Measurements from ENCODE around the gene PTPN2. TPM values are rescaled to one million over a fixed set of nuclear protein-coding genes. Genes with fewer than 3 reads are reported as not detected.
"Not testable (repeated sequence)": the region's sequence is repeated elsewhere in the genome, so short reads cannot be mapped to it uniquely, and the experiment has no call there.

The PTPN2 gene
- polyA plus RNA-seq, 4 donors = 41.5 to 64.5 (median 54.1) TPM

DNA sequence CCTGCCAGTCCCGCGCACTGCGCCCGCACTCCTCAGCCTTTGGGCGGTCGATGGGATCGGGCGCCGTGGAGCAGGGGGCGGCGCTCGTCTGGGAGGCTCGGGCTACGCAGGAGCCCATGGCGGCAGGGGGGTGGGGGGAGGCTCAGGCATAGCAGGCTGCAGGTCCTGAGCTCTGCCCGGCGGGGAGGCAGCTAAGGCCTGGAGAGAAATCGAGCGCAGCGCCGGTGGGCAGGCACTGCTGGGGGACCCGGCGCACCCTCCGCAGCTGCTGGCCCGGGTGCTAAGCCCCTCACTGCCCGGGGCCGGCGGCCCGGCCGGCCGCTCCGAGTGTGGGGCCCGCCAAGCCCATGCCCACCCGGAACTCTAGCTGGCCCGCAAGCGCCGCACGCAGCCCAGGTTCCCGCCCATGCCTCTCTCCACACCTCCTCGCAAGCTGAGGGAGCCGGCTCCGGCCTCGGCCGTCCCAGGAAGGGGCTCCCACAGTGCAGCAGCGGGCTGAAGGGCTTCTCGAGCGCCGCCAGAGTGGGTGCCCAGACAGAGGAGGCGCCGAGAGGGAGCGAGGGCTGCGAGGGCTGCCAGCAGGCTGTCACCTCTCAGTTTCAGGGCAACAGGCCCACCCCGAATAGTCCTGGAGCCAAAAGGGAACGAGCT, 107.1 kb downstream of the PTPN2 start:
- DNase-seq (ENCODE audit: low read depth in 4 of 4, low spot score in 2 of 4) = no peak

DNA sequence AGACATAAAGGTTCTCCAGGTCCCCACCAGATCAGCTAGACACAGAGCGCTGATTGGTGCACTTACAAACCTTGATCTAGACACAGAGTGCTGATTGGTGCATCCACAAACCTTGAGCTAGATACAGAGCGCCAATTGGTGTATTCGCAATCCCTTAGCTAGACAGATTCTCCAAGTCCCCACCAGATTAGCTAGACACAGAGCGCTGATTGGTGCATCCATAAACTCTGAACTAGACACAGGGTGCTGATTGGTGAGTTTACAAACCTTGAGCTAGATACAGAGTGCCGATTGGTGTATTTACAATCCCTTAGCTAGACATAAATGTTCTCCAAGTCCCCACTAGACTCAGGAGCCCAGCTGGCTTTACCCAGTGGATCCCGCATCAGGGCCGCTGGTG, 107.6 kb downstream of the PTPN2 start:
- not testable (repeated sequence) for DNase-seq (ENCODE audit: low read depth in 4 of 4, low spot score in 2 of 4)

DNA sequence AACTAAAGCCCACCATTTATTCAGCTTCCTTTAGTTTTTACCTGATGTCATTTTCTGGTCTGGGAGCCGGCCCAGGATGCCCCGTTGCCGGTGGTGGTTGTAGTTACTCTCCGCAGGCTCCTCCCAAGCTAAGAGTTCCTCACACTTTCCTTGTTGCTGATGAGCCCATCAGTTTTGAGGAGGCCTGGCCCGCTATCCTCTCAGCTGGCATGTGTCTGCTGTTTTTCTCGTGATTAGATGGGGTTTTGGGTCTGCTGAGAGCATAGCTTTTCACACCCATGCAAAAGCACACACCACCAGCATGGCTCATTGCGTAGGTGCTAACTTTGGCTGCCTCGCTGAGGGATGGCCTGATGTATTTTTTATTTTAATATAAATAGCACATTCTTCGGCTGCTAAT, 109.1 kb downstream of the PTPN2 start:
- DNase-seq (ENCODE audit: low read depth in 4 of 4, low spot score in 2 of 4) = no peak

DNA sequence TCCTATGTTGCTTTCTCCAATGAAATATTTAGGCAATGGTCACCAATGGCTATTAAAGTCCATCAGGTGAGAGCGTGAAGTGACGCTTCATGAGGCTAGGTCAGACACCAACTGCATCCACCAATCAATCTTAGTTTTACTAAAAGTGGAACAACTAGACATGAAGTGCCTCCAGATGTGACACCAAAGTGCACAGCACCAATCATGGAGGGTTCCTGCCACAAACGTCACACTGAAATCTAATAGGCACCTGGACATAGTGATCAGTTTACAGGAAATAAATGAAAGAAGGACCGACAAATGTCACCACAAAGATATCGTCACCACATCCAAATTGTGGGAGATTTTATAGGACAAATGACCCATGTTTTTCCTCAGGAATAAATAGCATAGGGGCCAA, 110.7 kb downstream of the PTPN2 start:
- no peak for DNase-seq (ENCODE audit: low read depth in 4 of 4, low spot score in 2 of 4)

DNA sequence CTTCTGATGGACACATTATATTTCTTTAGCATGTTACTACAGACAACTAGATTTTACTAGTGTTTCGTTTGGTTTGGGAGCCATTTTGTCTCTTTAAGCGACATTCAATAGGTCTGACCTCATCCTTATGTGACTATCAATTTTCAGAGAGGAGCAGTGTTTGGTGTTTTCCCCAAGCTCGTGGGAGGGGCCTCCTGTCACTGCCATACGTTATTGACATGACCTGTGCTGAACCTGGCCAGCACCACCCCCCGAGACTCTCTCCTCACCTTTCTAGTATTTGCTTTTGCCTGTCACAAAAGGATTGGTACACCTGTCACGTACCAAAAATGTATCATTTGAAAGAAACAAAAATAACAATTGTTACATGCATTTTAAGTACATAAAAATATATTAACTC, 111.9 kb downstream of the PTPN2 start:
- no peak for DNase-seq (ENCODE audit: low read depth in 4 of 4, low spot score in 2 of 4)

DNA sequence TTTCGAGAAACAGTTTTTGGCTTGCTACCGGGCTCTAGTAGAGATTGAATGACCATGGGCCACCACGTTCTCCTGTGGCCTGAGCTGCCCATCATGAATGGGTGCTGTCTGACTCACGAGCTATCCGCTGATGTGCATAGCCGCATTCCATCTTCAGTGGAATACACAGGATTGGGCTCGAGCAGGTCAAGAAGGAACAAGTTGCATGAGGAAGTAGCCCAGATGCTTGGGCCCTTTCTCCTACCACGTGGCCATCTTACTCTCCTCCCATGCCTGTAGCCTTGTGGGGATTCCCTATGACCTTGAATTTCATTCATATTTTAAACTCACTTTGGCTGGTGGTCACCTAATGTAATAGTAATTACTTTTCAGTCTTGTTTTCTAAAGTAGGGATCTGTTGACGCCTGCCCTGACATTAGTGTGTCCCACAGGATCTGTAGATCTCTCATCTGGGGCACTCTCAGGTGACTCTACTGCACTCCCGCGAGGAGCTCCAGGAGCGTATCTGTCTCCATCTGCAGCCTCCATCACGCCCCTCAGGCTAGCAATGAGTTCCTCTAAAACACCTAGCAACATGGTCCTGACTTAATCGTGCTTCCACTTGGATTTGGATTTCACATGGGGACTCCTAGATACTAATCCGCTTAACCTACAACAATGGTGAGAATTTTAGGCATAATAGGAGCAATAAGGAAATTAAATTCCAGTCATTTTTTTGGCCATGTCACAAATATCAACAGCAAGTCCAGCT, 113.4 kb downstream of the PTPN2 start:
- DNase-seq (ENCODE audit: low read depth in 4 of 4, low spot score in 2 of 4) = no peak

DNA sequence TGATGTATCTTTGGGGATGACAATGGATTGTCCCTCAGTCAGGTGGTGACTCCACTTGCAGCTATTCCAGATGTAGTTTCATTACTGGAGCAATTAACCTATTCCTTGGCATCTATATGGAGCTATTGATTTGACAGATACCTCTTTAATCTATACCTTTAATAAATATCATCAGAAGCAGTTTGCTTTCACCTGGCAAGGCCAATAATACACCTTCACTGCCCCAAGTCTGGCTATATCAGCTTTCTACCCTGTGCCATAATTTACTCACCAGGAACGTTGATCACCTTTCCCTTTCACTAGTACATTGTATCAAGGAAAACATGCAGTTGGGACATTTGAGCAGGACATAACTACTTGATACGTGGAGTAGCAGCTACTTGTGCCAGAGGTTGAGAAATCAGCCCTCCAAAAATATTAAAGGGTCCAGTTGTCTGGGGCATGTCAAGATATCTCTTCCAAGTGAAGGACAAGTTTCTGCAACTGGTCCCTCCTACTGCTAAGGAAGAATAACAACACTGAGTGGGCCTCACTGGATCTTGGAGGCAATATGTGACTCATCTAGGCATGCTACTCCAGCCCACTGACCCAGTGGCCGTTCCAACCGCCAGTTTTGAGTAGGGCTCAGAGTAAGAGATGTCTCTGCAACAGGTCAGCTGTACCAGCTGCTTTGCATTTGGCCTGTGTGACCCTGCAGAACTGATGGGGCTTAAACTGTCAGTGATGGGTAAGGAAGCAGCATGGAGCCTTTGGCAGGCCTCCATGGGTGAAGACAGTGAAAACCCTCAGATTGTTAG, 114.2 kb downstream of the PTPN2 start:
- DNase-seq (ENCODE audit: low read depth in 4 of 4, low spot score in 2 of 4) = no peak

DNA sequence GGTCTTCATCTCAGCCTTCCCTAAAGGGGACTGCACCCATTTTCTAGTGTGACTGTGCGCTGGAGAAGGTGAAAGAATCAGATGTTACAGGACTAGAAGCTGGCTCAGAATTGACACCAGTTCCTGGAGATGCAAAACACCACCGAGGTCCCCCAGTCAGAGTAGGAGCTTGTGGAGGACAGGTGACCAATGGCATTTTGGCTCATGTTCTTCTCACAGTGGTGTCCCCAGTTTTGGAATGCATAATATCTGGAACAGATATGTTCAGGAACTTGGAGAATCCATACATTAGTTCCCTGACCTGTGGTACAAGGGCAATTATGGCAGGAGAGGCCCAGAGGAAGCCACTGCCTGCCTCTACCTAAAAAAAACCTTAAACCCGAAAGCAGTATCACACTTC, 114.9 kb downstream of the PTPN2 start:
- no peak for DNase-seq (ENCODE audit: low read depth in 4 of 4, low spot score in 2 of 4)

DNA sequence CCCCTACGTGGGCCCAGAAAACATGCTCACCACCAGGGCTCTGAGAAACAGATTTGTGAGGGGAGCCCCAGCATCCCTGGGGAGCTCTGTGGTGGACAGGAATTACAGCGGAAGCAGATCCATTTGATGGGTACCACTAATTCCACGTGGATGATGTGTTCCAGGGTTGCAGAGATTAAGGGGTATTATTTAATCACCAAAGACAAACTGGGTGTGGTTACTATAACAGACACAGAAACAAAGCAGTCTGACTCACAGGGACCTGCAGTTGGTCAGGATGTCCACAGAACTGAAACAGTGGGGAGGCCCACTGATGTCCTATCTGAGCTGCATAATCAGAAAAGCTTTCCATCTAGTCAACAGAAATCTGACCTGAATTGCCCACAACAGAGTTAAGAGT, 115.4 kb downstream of the PTPN2 start:
- no peak for DNase-seq (ENCODE audit: low read depth in 4 of 4, low spot score in 2 of 4)

DNA sequence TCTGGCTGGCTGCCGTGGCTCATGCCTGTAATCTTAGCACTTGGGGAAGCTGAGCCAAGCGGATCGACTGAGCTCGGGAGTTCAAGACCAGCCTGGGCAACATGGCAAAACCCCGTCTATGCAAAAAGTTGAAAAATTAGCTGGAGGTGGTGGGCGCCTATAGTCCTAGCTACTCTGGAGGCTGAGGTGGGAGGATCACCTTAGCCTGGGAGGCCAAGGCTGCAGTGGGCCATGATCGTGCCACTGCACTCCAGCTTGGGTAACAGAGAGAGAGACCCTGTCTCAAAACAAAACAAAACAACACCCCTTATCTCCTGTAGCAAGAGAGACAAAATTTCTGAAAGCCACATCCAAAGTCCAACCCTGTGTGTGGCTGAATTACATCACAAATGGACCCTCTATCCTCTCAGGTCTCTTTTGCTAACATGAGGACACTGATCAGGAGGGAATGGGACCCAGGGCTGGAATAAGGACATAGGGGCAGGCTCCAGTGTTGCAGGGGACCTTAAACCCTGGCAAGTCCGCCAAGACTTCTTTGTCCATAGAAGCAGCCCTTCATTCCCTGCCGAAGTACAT, 116.4 kb downstream of the PTPN2 start:
- DNase-seq (ENCODE audit: low read depth in 4 of 4, low spot score in 2 of 4) = no peak

DNA sequence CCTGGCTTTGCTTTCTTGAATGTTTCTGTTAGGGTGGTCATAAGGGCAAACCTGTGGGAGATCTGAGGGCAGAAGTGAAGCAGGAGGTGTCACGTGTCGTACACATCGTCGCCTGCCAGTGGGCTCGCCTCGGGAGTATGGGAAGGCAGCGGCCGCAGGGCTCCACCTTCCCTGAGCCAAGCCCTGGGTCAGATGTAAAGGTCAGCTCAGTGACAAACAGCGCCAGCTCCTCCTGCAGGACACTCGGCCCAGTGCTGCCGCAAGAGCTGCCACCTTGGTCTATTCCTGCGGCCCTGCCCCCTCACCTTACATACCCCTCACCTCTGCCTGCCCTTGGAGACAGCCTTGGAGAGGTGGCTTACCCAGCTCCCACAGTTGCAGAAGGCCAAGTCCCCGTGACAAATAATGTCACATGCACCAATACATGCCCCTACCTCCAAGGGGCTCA, 117.0 kb downstream of the PTPN2 start:
- no peak for DNase-seq (ENCODE audit: low read depth in 4 of 4, low spot score in 2 of 4)

DNA sequence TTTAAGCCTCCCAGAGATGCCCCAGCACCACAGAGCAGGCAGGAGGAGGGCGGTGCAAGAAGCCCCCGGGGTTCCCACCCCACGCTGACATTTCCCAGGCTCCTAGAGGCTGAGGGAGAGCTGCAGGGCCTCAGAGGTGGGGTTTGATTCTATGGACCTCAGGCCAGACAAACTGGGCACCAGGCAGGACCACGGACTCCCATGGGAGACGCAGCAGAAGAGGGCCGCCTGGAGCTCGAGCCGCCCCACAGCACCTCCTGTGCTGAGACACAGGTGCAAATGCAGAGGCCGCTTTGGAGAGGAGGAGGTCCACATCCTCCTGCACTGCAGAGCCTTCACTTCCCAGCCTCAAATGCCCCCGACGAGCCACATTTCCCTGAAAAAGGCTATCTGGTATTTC, 118.5 kb downstream of the PTPN2 start:
- DNase-seq (ENCODE audit: low read depth in 4 of 4, low spot score in 2 of 4) = no peak

DNA sequence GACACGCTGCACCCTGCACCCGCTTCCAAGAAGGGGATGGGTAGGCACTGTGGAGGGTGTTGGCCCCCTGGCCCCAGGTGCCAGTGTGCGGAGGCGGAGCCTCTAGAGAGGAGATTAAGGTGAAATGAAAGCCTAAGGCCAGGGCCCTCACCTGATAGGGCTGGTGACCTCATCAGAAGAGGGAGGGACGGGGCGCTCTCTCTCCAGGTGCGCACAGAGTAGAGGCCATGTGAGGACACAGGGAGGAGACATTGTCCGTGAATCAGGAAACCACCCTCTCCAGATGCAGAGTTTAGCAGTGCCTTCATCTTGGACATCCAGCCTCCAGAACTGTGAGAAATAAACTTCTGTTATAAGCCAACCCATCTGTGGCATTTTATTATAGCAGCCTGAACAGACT, 118.9 kb downstream of the PTPN2 start:
- DNase-seq (ENCODE audit: low read depth in 4 of 4, low spot score in 2 of 4) = no peak

DNA sequence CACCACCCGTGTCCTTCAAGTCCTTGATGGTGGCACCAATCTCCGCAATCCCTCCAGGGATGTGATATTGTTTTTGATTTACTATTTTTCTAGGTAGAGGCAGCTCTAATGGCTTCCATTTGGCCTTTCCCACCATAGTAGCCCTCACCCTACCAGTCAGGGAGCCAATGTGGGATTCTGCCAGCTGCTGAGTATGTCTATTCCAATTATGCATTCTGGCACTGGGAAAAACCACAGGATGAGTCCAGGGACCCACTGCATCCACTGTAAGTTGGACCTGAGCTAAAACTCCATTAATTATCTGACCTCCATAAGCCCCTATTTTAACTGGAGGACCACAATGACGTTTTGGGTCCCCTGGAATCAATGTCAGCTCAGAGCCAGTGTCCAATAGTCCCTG, 125.5 kb downstream of the PTPN2 start:
- not testable (repeated sequence) for DNase-seq (ENCODE audit: low read depth in 4 of 4, low spot score in 2 of 4)

DNA sequence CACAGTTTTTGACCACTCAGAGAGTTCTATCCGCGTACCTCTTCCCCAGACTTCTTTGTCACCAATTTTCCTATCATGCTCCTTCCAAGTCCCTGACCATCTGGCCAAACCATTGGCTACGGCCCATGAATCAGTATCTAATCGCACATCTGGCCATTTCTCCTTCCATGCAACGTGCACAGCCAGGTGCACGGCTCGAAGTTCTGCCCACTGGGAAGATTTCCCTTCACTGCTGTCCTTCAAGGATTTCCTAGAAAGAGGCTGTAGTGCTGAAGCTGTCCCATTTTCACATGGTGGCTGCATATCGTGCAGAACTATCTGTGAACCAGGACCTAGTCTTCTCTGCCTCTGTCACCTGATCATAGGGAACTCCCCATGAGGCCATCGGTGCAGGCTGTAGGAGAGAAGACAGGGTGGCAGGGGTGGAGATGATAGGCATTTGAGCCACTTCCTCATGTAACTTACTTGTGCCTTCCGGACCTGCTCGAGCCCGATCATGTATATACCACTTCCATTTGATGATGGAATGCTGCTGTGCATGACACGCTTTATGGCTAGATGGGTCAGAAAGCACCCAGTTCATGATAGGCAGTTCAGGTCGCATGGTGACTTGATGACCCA, 127.3 kb downstream of the PTPN2 start:
- not testable (repeated sequence) for DNase-seq (ENCODE audit: low read depth in 4 of 4, low spot score in 2 of 4)

DNA sequence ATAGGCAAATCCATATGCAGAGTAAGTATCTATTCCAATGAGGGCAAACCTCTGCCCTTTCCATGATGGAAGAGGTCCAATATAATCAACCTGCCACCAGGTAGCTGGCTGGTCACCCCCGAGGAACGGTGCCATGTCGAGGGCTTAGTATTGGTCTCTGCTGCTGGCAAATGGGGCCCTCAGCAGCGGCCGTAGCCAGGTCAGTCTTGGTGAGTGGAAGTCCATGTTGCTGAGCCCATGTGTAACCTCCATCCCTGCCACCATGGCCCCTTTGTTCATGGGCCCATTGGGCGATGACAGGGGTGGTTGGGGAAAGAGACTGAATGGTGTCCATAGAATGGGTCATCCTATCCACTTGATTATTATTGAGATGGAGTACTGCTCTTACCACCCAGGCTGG, 128.4 kb downstream of the PTPN2 start:
- not testable (repeated sequence) for DNase-seq (ENCODE audit: low read depth in 4 of 4, low spot score in 2 of 4)

DNA sequence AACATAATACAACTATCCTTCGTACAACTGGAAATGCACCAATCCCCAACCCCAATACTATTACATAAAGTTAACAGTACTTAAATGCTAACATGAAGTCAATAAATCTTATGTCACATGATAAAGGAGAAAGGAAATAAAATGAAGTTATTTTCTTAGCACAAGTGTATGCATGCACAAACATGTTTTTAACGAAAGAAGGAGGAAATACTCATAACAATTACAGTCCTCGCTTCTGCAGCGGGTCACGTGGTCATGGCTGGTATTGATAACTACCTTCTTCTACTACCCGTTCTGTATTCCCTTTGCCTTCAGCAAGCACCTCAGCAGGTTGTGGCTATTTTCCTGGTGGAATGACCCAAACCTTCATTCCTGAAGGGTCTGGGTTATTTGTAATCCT, 129.5 kb downstream of the PTPN2 start:
- DNase-seq (ENCODE audit: low read depth in 4 of 4, low spot score in 2 of 4) = no peak

DNA sequence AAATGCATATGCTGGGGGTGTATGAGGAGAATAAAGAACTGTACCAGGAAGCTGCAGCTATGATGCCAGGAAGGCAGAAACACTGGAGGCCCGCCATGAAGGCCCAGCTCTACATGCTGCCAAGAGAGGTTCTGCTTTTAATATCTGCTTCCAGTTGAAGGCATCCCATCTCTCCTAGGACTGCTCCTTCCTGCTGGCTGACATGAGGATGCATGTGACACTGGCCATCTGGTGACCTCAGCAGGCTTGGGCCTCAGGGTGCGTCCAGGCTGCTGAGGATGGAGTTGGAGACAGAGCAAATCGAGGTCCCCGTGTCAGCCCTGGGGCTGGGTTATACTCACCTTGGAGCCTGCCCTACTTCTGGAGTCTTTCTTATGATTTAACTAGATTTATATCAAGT, 132.1 kb downstream of the PTPN2 start:
- no peak for DNase-seq (ENCODE audit: low read depth in 4 of 4, low spot score in 2 of 4)

DNA sequence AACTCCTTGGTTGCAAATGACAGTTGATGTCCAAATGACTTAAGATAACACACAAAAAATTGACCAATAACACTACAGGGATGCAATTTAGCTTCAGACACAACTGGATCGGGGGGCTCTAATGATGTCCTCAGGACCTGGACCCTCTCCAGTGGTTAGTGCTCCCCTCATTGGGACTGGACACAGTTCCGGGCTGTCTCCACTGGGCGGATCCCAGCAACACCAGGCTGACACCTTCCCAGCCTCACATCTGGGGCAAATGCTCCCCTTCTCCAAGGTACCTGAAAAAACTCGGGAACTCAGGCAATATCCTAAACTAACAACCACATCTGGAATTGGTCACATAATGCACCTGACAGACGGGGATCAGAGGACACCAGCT, 132.5 kb downstream of the PTPN2 start:
- DNase-seq (ENCODE audit: low read depth in 4 of 4, low spot score in 2 of 4) = no peak

DNA sequence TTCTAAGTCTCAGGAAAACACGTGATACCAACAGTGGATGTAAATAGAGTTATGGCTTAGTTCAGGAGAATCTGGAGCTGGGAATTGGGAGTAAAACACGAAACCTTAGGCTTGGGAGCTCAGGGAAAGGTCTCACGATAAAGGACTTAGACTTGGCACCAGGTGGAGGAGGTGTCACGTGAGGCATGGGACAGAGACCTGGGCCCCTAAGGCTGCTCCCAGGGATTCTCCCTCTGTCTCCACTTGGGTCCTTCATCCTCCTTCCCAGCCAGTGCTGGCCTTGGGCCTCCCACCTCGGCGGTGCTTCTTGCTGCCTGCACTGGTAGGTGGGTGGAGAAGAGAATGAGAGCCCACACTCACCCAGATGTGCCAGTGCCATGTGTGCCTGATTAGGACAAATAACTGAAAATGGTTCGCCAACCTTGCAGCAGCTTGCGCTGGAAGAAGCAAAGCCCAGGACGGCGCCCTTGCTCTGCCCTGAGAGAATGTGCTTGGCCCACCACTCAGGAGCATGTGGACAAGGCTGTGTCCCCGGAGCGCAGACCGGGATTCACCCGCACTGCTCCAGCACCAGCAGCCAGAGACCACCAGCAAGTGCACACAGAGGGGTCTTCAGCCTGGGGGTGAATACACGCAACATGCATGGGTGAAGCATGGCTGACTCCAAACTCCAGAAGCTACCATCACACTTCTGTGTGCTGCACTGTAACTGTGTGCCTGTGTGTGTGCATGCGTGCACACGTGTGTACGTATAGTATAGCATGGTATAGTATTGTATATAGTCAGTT, 133.1 kb downstream of the PTPN2 start:
- DNase-seq (ENCODE audit: low read depth in 4 of 4, low spot score in 2 of 4) = no peak
